Effector memory CD8-positive, alpha-beta T cell (primary cell): ENCODE results near the gene LHFPL3.

Experiments used
- ATAC-seq: fragments of 150-1000 bp; cut with Tn5 transposase; replicated peaks from 2 replicates; pipeline ENCODE4 v1.10.0; 2021; ENCODE audit warnings: mild to moderate bottlenecking, moderate library complexity
- DNase-seq, 3 experiments: peaks; one replicate each; pipeline ENCODE4 v3.0.0; 2021
- H3K27ac Mint-ChIP-seq, 2 donors: one replicate each; pipeline ENCODE4 v1.8.0; 2022; ENCODE audit warnings: mild to moderate bottlenecking in 2 of 2, mixed read lengths in 2 of 2, moderate library complexity in 2 of 2
- H3K27me3 Mint-ChIP-seq, 2 donors: one replicate each; pipeline ENCODE4 v1.8.0; 2022; ENCODE audit warnings: mixed read lengths in 2 of 2
- H3K36me3 Mint-ChIP-seq: one replicate; pipeline ENCODE4 v1.8.0; 2022; ENCODE audit warnings: mild to moderate bottlenecking, moderate library complexity, mixed read lengths; ENCODE audit not compliant: insufficient read depth
- H3K4me1 Mint-ChIP-seq, 2 donors: one replicate each; pipeline ENCODE4 v1.8.0; 2022; ENCODE audit warnings: low read depth in 2 of 2, mixed read lengths in 2 of 2
- H3K4me3 Mint-ChIP-seq, 2 donors: one replicate each; pipeline ENCODE4 v1.8.0; 2022; ENCODE audit warnings: mild to moderate bottlenecking in 2 of 2, mixed read lengths in 2 of 2, moderate library complexity in 2 of 2
- H3K9me3 Mint-ChIP-seq, 2 donors: one replicate each; pipeline ENCODE4 v1.8.0; 2022; ENCODE audit warnings: mixed read lengths in 2 of 2

Gene LHFPL3

DNA sequence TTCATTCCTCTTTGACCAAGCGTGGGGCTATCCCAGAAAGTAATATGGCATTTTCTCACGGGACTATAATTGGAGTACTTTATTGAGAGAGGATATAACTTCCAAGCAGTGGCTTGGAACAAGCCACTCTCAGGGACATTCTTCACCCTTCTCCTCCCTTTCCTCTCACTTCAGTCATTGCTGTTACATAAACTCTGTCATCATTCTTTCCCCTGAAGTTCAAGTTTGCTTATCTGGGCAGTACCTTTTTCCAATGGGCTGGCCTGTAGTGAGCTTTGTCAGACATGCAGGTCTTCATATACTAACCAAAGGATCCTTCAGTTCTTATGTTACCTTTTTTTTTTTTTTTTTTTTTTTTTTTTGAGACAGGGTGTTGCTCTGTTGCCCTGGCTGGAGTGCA, 626.9 kb downstream of the LHFPL3 start:
- no peaks in the 10 kb centered on the region for H3K27me3 Mint-ChIP-seq
- H3K9me3 Mint-ChIP-seq = no peaks in the 10 kb centered on the region
- H3K36me3 Mint-ChIP-seq = peaks cover 5% of the 10 kb centered on the region
- no peak overlapping the region for H3K4me3 Mint-ChIP-seq
- ATAC-seq = no peak
- H3K27ac Mint-ChIP-seq = peak overlapping the region; percentile 38 to 100
- peaks cover 18 to 21% of the 10 kb centered on the region in 2 donors for H3K4me1 Mint-ChIP-seq
- no peak for DNase-seq
